Regular cardiac myocyte (primary cell): ENCODE data around the gene TCEAL2. TPM values are rescaled to one million over a fixed set of nuclear protein-coding genes. Genes with fewer than 3 reads are reported as not detected.

ENCODE experiments used
- total RNA-seq: library from RNA; depleted of rRNA; stranded (reverse); fragments of >200 nt; gene quantifications from 2 replicates; pipeline ENCODE4 v1.2.3, GENCODE V29; 2014

TCEAL2 gene
- total RNA-seq, result 0.19 TPM in 1 of 2 replicates, not detected in the other

DNA sequence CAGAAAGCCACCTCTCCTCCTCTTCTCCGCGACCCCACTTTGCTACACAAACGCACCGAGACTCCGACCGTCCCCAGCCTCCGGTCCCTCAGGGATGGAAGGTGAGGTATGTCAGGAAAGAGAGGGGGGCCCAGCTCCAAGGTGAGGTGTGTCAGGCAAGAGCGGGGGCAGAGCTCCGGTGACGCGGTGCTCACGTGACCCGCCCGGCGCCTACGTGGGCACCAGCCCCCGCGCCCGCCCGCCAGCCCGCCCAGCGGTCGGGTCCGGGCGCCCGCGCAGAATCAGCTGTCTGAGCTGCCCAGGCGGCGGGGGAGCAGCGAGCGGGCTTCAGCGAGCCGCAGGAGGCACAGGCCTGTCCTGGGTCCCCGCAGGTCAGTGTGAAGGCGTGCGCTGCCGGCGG lies at the start of gene TCEAL2:
TSS of gene TCEAL2 (plus strand) at position 244 of the 400 bp plus-strand sequence. CDS start 1,152 bp downstream, outside the sequence.

DNA sequence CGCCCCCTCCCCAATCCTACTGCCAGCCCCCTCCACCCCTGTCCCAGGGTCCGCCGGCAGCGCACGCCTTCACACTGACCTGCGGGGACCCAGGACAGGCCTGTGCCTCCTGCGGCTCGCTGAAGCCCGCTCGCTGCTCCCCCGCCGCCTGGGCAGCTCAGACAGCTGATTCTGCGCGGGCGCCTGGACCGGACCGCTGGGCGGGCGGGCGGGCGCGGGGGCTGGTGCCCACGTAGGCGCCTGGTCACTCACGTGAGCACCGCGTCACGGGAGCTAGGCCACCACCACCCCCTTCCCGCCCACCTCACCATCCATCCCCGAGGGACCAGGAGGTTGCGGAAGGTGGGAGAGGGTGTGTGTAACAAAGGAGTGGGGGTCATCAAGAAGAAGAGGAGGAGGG lies 16.8 kb downstream of the TCEAL2 start, which contains the start of gene TCEAL6:
TSS of gene TCEAL6 (minus strand) at position 208 of the 400 bp plus-strand sequence.

DNA sequence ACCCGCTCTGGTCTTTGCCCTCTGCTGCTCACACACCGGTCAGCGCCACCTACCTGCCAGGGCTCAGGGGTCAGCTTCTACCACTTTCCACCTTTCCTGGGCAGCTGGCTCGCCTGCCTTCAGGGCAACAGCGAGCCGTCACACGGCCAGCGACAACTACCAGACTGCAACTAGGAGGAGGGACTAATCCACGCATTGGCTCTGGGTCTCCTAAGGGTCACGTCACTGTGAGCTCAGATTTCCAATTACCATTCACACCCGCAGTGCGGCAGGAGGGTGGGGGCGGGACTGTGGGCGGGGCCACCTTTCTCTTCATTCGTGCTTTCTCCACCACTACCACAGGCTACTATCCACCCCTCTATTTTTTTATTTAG lies 30.3 kb downstream of the TCEAL2 start, which contains the start of gene BEX5:
TSS of gene BEX5 (minus strand) at position 172 of the 374 bp plus-strand sequence. CDS start 1,712 bp downstream, outside the sequence.

Other genes starting within 250 kb of the TCEAL2 start
- gene ZMAT1, start 193.7 kb upstream of the TCEAL2 start, total RNA-seq, result 0.38 and 2.0 TPM in 2 replicates
- gene TCEAL6, start 16.8 kb downstream of the TCEAL2 start, total RNA-seq, result not detected in 2 replicates
- 0.28 TPM in 1 of 2 replicates, not detected in the other for gene BEX5, start 30.3 kb downstream of the TCEAL2 start, total RNA-seq
- gene TCP11X1, start 89.6 kb downstream of the TCEAL2 start, total RNA-seq, result not detected in 2 replicates
- gene NXF2, start 121.5 kb downstream of the TCEAL2 start, total RNA-seq, result not detected in 2 replicates